H9 (cell line): Measurements from ENCODE around the gene SLC25A40. TPM values are rescaled to one million over a fixed set of nuclear protein-coding genes. Genes with fewer than 3 reads are reported as not detected.
"Not testable (repeated sequence)": the region's sequence is repeated elsewhere in the genome, so short reads cannot be mapped to it uniquely, and the experiment has no call there.

ENCODE experiments used
- DNase-seq: peaks from one replicate; pipeline ENCODE4 v3.0.0-alpha.2; 2017
- H2AFZ ChIP-seq: one replicate; pipeline ENCODE4 v1.6.1; 2013; ENCODE audit warnings: mild to moderate bottlenecking, low read length, control low read depth, moderate library complexity
- H2AK5ac ChIP-seq: 2 replicates; pipeline ENCODE4 v1.6.1; 2013; ENCODE audit warnings: low read length, control low read depth, mixed read lengths; ENCODE audit not compliant: insufficient read length
- H2BK120ac ChIP-seq: one replicate; pipeline ENCODE4 v1.6.1; 2013; ENCODE audit warnings: low read depth, mild to moderate bottlenecking, low read length, control low read depth, inconsistent platforms; ENCODE audit not compliant: poor library complexity, severe bottlenecking
- H2BK12ac ChIP-seq: 2 replicates; pipeline ENCODE4 v1.6.1; 2013; ENCODE audit warnings: low read length, control low read depth, mixed read lengths, low read depth; ENCODE audit not compliant: insufficient read length
- H2BK15ac ChIP-seq: 2 replicates; pipeline ENCODE4 v1.6.1; 2013; ENCODE audit warnings: low read depth, low read length, control low read depth
- H2BK20ac ChIP-seq: one replicate; pipeline ENCODE4 v1.6.1; 2013; ENCODE audit warnings: low read depth, mild to moderate bottlenecking, low read length, control low read depth, inconsistent platforms; ENCODE audit not compliant: poor library complexity, severe bottlenecking
- H2BK5ac ChIP-seq: 2 replicates; pipeline ENCODE4 v1.6.1; 2013; ENCODE audit warnings: low read length, control low read depth, mixed read lengths; ENCODE audit not compliant: insufficient read length
- H3K14ac ChIP-seq: 2 replicates; pipeline ENCODE4 v1.6.1; 2013; ENCODE audit warnings: low read length, control low read depth; ENCODE audit not compliant: insufficient read depth
- H3K18ac ChIP-seq: 2 replicates; pipeline ENCODE4 v1.6.1; 2013; ENCODE audit warnings: low read depth, mild to moderate bottlenecking, mixed read lengths, low read length, control low read depth; ENCODE audit not compliant: insufficient read length
- H3K23ac ChIP-seq: 2 replicates; pipeline ENCODE4 v1.6.1; 2013; ENCODE audit warnings: low read length, control low read depth, mixed read lengths, low read depth; ENCODE audit not compliant: insufficient read length
- H3K23me2 ChIP-seq: 2 replicates; pipeline ENCODE4 v1.6.1; 2013; ENCODE audit warnings: low read depth, mild to moderate bottlenecking, mixed read lengths, low read length, control low read depth; ENCODE audit not compliant: insufficient read length, poor library complexity, severe bottlenecking
- H3K27ac ChIP-seq: 2 replicates; pipeline ENCODE4 v1.5.1; 2013; ENCODE audit warnings: low read length, control low read depth, mixed read lengths, low read depth; ENCODE audit not compliant: insufficient read length
- H3K27me3 ChIP-seq: 2 replicates; pipeline ENCODE4 v1.6.1; 2013; ENCODE audit warnings: low read length, control low read depth, inconsistent platforms; ENCODE audit not compliant: insufficient read depth
- H3K4ac ChIP-seq: 2 replicates; pipeline ENCODE4 v1.6.1; 2013; ENCODE audit warnings: low read depth, mild to moderate bottlenecking, control low read depth, inconsistent platforms, low read length, moderate library complexity
- H3K4me1 ChIP-seq: 2 replicates; pipeline ENCODE4 v1.6.1; 2013; ENCODE audit warnings: low read length, control low read depth, inconsistent platforms; ENCODE audit not compliant: insufficient read depth
- H3K4me2 ChIP-seq: 2 replicates; pipeline ENCODE4 v1.6.1; 2013; ENCODE audit warnings: low read length, control low read depth, mixed read lengths; ENCODE audit not compliant: insufficient read length, insufficient read depth
- H3K56ac ChIP-seq: 2 replicates; pipeline ENCODE4 v1.6.1; 2013; ENCODE audit warnings: low read depth, mild to moderate bottlenecking, mixed read lengths, low read length, control low read depth; ENCODE audit not compliant: insufficient read length
- H3K79me1 ChIP-seq: 2 replicates; pipeline ENCODE4 v1.6.1; 2013; ENCODE audit warnings: low read depth, mild to moderate bottlenecking, moderate library complexity, low read length, control low read depth, inconsistent platforms; ENCODE audit not compliant: insufficient read depth, poor library complexity, severe bottlenecking
- H3K79me2 ChIP-seq: 2 replicates; pipeline ENCODE4 v1.6.1; 2013; ENCODE audit warnings: low read length, control low read depth, inconsistent platforms; ENCODE audit not compliant: insufficient read depth
- H3K9ac ChIP-seq: 2 replicates; pipeline ENCODE4 v1.6.1; 2013; ENCODE audit warnings: low read length, control low read depth, mixed read lengths; ENCODE audit not compliant: insufficient read length; ENCODE audit errors: extremely low read depth
- H3K9me3 ChIP-seq: one replicate; pipeline ENCODE4 v1.6.1; 2013; ENCODE audit warnings: low read depth, low read length, inconsistent platforms; ENCODE audit not compliant: control insufficient read depth
- H3T11ph ChIP-seq: one replicate; pipeline ENCODE4 v1.6.1; 2013; ENCODE audit warnings: mild to moderate bottlenecking, low read length, control low read depth, inconsistent platforms
- H4K20me1 ChIP-seq: one replicate; pipeline ENCODE4 v1.6.1; 2013; ENCODE audit not compliant: control insufficient read depth, insufficient read length, insufficient read depth
- H4K5ac ChIP-seq: 2 replicates; pipeline ENCODE4 v1.6.1; 2013; ENCODE audit warnings: low read depth, mild to moderate bottlenecking, mixed read lengths, low read length, control low read depth; ENCODE audit not compliant: insufficient read length
- H4K8ac ChIP-seq: replicated peaks from 2 replicates; pipeline ENCODE4 v1.6.1; 2013; ENCODE audit warnings: low read length, control low read depth, mixed read lengths, low read depth; ENCODE audit not compliant: insufficient read length
- H4K91ac ChIP-seq: 2 replicates; pipeline ENCODE4 v1.6.1; 2013; ENCODE audit warnings: low read depth, mild to moderate bottlenecking, moderate library complexity, mixed read lengths, low read length, control low read depth; ENCODE audit not compliant: insufficient read length
- H3K27ac Mint-ChIP-seq, 3 experiments: 2 replicates in 2 of 3; 3 replicates in 1 of 3; pipeline ENCODE4 v1.8.0; 2020 to 2021; ENCODE audit warnings: mixed read lengths in 3 of 3, mild to moderate bottlenecking in 1 of 3, moderate library complexity in 1 of 3
- H3K27me3 Mint-ChIP-seq: 2 replicates; pipeline ENCODE4 v1.8.0; 2021; ENCODE audit warnings: low read depth, mild to moderate bottlenecking, moderate library complexity, mixed read lengths
- H3K36me3 Mint-ChIP-seq, 3 experiments: 2 replicates in 2 of 3; 3 replicates in 1 of 3; pipeline ENCODE4 v1.8.0; 2020 to 2021; ENCODE audit warnings: low read depth in 3 of 3, mixed read lengths in 3 of 3; ENCODE audit not compliant: insufficient read depth in 1 of 3
- H3K4me1 Mint-ChIP-seq, 2 experiments: 2 replicates each; pipeline ENCODE4 v1.8.0; 2020; ENCODE audit warnings: mixed read lengths in 2 of 2
- H3K4me3 Mint-ChIP-seq, 2 experiments: 2 replicates in 1 of 2; 3 replicates in 1 of 2; pipeline ENCODE4 v1.8.0; 2020 to 2021; ENCODE audit warnings: mild to moderate bottlenecking in 2 of 2, mixed read lengths in 2 of 2, moderate library complexity in 1 of 2
- H3K9me3 Mint-ChIP-seq, 2 experiments: 2 replicates in 1 of 2; 3 replicates in 1 of 2; pipeline ENCODE4 v1.8.0; 2020; ENCODE audit warnings: mild to moderate bottlenecking in 2 of 2, mixed read lengths in 2 of 2, moderate library complexity in 1 of 2
- WGBS: extraction: QIAGEN DNeasy Blood & Tissue Kit; methylation state at CpG from one replicate; pipeline ENCODE4 v1.1.7; 2013; ENCODE audit warnings: missing lambda C conversion rate, low lambda C conversion rate, mixed read lengths; ENCODE audit not compliant: insufficient read length; ENCODE audit errors: extremely low coverage; 5-methylcytosine and 5-hydroxymethylcytosine counted together
- total RNA-seq: library from RNA; stranded (reverse); gene quantifications from 2 replicates; pipeline ENCODE4 v1.2.1, GENCODE V29; 2021
- TF ChIP-seq, protein P1 (sequence below): fragments of 200-600 bp; sonication (generic); conservative IDR thresholded peaks from 3 replicates; pipeline ENCODE4 v1.8.0; 2021; ENCODE audit warnings: antibody characterized with exemption, mild to moderate bottlenecking

Gene SLC25A40
- total RNA-seq, 1 experiment from 2014 or later: 10.4 TPM

DNA sequence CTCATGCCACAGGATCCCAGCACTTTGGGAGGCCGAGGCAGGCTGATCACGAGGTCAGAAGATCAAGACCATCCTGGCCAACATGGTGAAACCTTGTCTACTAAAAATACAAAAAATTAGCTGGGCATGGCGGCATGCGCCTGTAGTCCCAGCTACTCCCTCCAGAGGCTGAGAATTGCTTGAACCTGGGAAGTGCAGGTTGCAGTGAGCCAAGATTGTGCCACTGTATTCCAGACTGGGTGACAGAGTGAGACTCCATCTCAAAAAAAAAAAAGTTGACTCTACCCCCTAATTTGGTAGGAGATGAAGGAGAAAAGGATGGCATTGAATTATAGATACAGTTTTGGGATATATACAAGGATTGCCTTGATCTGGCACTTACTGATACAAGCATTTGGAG, 32.7 kb upstream of the SLC25A40 start:
- not testable (repeated sequence) for H2AFZ ChIP-seq, H3K4me1 Mint-ChIP-seq, H2BK120ac ChIP-seq, H2BK12ac ChIP-seq, H3K4me2 ChIP-seq, H3K79me1 ChIP-seq, H3K14ac ChIP-seq, H3K4ac ChIP-seq, H3K23me2 ChIP-seq, H3K9me3 Mint-ChIP-seq, H3K27ac ChIP-seq, H3K4me1 ChIP-seq, H3T11ph ChIP-seq, H2BK5ac ChIP-seq, H2BK15ac ChIP-seq, H4K20me1 ChIP-seq, H4K91ac ChIP-seq, H3K9me3 ChIP-seq, H4K8ac ChIP-seq, DNase-seq, H3K56ac ChIP-seq, H2AK5ac ChIP-seq, H3K27me3 ChIP-seq, H3K27me3 Mint-ChIP-seq, H2BK20ac ChIP-seq, H3K79me2 ChIP-seq, H3K18ac ChIP-seq, H3K4me3 Mint-ChIP-seq, H3K27ac Mint-ChIP-seq, H4K5ac ChIP-seq, H3K9ac ChIP-seq, H3K23ac ChIP-seq
- WGBS: no CpG with 5 or more reads among the region's 4 CpGs
- TF ChIP-seq, protein P1, sequence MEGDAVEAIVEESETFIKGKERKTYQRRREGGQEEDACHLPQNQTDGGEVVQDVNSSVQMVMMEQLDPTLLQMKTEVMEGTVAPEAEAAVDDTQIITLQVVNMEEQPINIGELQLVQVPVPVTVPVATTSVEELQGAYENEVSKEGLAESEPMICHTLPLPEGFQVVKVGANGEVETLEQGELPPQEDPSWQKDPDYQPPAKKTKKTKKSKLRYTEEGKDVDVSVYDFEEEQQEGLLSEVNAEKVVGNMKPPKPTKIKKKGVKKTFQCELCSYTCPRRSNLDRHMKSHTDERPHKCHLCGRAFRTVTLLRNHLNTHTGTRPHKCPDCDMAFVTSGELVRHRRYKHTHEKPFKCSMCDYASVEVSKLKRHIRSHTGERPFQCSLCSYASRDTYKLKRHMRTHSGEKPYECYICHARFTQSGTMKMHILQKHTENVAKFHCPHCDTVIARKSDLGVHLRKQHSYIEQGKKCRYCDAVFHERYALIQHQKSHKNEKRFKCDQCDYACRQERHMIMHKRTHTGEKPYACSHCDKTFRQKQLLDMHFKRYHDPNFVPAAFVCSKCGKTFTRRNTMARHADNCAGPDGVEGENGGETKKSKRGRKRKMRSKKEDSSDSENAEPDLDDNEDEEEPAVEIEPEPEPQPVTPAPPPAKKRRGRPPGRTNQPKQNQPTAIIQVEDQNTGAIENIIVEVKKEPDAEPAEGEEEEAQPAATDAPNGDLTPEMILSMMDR: peak; percentile 44
- H3K36me3 Mint-ChIP-seq: peaks cover 13 to 34% (median 16%) of the 10 kb centered on the region in 3 experiments; a peak in 6 of 7 replicates

DNA sequence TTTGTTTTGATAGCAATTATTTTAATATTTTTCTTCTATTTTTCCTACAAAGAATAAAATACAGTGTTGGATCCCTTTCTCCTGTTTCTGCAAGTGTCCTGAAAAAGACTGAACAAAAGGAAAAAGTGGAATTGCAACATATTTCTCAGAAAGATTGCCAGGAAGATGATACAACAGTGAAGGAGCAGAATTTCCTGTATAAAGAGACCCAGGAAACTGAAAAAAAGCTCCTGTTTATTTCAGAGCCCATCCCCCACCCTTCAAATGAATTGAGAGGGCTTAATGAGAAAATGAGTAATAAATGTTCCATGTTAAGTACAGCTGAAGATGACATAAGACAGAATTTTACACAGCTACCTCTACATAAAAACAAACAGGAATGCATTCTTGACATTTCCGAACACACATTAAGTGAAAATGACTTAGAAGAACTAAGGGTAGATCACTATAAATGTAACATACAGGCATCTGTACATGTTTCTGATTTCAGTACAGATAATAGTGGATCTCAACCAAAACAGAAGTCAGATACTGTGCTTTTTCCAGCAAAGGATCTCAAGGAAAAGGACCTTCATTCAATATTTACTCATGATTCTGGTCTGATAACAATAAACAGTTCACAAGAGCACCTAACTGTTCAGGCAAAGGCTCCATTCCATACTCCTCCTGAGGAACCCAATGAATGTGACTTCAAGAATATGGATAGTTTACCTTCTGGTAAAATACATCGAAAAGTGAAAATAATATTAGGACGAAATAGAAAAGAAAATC, 31.2 kb upstream of the SLC25A40 start:
- not testable (repeated sequence) for H2BK12ac ChIP-seq, H3K23me2 ChIP-seq, H3K9me3 ChIP-seq, H4K20me1 ChIP-seq, H3K27me3 ChIP-seq, H3K4me1 ChIP-seq, H3K79me2 ChIP-seq, H3K4ac ChIP-seq, H3K9me3 Mint-ChIP-seq, H3K27me3 Mint-ChIP-seq, H3K56ac ChIP-seq, H2AFZ ChIP-seq, DNase-seq, H2BK15ac ChIP-seq, H3K9ac ChIP-seq, H3K27ac ChIP-seq, H3K4me2 ChIP-seq, H4K8ac ChIP-seq, H4K5ac ChIP-seq, H3T11ph ChIP-seq, H4K91ac ChIP-seq, H2BK120ac ChIP-seq, H3K4me3 Mint-ChIP-seq, H2AK5ac ChIP-seq, H3K79me1 ChIP-seq, H3K14ac ChIP-seq, H2BK5ac ChIP-seq, H3K4me1 Mint-ChIP-seq, H3K23ac ChIP-seq, H2BK20ac ChIP-seq, H3K18ac ChIP-seq
- H3K36me3 Mint-ChIP-seq: peaks cover 13 to 46% (median 16%) of the 10 kb centered on the region in 3 experiments; a peak in 6 of 7 replicates
- no CpG with 5 or more reads among the region's 3 CpGs for WGBS
- peak overlapping the region in 2 of 3 experiments; percentile 27 to 40; a peak in 3 of 7 replicates for H3K27ac Mint-ChIP-seq
